RKO (cell line): Measurements from ENCODE around the gene NSL1.

Experiments used
- DNase-seq: peaks from one replicate; pipeline ENCODE4 v3.0.0-alpha.2; 2016; ENCODE audit warnings: low spot score

The NSL1 gene

DNA sequence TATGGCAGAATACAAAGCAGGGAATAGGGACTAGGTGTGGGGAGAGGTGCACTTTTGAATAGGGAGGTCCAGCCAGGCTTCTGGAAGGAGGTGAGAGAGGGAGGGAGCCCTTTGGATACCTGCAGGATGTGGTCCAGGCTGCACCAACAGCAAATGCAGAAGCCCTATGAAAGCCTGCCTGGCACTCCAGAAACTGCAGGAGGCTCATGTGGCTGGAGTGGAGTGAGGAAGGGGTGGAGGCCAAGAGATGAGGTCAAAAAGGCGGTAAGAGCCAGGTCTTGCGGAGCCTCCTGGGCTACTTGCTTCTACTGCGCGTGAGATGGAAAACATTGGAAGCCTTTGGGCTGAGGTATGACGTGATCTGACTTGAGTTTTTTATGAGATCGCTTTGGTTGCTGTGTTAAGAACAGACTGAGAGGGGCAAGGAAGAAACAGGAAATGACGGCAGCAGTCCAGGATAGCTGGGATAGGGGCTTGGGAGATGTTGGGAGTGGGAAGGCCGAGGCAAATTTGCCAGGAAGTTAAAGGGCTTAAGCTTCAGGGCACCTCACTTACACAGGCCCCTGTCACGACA is 87.5 kb downstream of the NSL1 start:
- no peak for DNase-seq

- DNase-seq, result no peak
Observed at GRCh38 chr1:212702672-212703071, 88.9 kb downstream of the NSL1 start.

DNA sequence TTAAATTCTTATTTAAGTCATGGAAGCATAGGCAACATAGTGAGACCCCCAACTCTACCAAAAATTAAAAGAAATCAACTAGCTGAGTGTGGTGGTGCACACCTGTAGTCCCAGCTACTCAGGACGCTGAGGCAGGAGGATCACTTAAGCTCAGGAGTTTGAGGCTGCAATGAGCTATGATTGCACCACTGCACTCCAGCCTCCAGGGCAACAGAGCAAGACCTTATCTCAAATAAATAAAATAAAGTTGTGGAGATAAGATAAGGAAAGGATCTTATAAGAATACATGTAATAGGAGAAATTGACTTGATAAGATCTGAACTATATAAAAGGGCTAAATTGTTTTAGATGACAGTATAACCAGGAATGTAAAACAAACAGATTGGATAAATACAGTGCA is 89.7 kb downstream of the NSL1 start:
- no peak for DNase-seq

GRCh38 chr1:212700892-212701819 is 90.4 kb downstream of the NSL1 start:
- DNase-seq, result peak; percentile 51

- no peak for DNase-seq
Observed at GRCh38 chr1:212700223-212700891, 91.2 kb downstream of the NSL1 start.

DNA sequence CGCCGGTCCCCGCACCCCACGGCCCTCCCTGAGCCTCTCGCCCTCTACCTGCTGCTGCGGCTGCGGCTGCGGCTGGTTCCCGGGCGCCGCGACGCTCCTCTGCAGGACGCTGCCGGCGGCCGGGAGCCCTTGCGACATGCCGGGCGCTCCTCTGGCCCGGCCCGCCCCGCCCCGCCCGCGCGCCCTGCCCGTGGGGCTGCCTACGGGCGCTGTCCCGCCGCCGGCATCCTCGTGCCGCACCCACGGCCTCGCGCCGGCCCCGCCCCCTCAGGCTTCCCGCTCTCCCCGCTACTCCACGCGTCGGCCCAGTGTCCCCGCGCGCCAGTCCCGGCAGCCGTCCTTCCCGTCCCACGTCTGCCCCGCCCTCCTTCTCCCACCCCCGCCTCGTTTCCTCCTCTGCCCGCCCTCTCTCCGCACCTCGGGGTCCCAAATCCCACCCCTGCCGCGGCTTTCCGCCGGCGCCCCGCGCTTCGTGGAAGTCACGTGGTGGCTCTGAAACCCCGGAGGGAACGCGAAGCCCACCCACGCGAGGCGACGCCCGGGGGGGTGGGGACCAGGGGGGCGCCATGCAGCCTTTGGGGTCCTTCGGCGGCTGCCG is 91.9 kb downstream of the NSL1 start, which contains the start of gene BATF3:
BATF3 (minus strand) TSS at position 216 of the 598 bp plus-strand sequence; CDS start at position 138, 78 bp downstream.
- peak; percentile 38 for DNase-seq

GRCh38 chr1:212699104-212699624 is 92.4 kb downstream of the NSL1 start:
- peak; percentile 68 for DNase-seq

- DNase-seq, result no peak
Observed at GRCh38 chr1:212698467-212699103, 93.0 kb downstream of the NSL1 start.

GRCh38 chr1:212696721-212697331 is 94.8 kb downstream of the NSL1 start:
- DNase-seq, result no peak

- DNase-seq, result peak; percentile 30
Observed at GRCh38 chr1:212692774-212693644, 98.6 kb downstream of the NSL1 start.

GRCh38 chr1:212691561-212692071 is 100.0 kb downstream of the NSL1 start:
- DNase-seq, result no peak

DNA sequence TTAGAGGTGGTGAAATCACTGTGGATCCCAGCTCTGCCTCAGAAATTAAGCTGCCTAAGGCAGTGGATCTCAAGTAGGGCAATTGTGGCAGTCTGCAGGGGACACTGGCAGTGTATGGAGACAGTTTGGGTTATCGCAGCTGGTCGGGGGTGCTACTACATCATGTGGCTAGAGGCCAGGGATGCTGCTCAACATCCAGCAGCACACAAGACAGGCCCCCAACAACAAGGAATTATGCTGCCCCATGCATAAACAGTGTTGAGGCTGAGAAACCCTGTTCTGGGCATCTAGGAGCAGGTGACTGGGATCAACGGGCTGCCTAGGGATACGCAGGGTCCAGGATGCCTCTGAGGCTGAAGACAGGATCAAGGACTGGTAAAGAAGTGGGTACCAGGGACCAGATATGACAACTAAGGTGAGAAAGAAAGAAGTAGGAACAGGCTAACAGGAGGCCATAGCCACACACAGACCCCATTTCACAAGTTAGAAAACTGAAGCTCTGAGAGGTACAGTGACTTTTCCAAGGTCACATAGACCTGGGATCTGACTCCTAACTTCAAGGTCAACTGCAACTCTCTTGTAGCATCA is 100.7 kb downstream of the NSL1 start:
- DNase-seq, result no peak

DNA sequence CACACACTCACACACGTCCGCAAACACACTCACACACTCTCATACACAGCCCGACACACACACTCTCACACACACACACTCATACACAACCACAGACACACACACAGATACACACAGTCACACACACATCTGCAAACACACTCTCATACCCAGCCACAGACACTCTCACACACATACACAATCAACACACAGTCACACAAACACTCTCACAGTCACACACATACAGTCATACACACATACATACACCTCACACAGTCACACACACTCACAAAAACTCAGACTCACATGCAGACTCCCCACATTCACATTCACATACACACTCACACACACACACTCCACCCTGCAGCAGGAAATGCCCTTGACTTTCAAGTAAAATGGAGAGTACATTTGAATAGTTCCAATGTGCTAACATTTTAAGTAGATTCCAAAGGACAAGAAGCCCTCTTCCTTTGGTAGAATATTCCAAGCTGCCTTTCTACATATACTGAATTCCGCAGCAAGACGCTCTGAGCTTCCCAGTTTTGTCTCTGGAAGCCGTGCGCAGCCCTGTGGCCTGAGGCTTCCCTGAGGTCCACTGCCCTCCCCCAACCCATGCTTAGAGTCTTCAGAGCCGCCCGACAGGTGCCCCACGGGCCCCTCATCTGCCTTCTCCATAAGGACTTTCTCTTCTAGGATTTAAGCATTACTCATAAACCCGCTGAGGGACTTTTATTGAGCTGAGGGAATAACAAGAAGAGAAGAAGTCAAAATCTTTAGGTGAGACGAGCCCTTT is 101.6 kb downstream of the NSL1 start:
- DNase-seq, result no peak

GRCh38 chr1:212689196-212689725 is 102.3 kb downstream of the NSL1 start:
- no peak for DNase-seq

DNA sequence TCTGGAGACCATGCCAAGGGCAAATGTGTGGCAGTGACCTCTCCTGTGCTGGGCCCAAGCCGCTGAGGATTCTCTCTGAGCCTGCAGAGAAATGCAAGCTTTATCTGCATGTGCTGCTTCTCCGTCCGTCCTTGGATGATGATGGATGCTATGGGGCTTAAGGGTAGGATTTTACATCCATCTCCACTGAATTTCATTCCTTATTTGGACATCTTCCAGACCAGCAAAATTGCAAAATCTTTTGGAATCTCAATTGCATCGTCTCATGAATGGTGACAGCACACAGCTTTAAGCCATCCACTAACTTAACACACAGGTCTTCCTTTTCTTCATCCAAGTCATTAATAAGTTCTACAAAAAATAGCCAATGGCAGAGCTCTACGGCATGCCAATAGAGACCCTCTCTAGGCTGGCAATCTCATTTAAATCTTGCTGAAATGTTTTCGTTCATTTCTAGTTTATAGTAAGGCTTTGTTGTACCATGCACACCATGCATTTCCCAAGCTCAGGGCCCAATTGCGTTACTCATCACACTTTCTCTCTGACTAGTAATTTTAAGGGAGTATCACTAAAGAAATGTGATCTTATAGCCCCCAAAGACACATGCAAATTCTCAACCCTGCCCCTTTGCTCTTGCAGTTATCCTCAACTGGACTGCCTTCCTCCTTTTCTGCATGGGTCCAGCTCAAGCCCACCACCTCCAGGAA is 103.1 kb downstream of the NSL1 start:
- DNase-seq, result no peak

- DNase-seq, result no peak
Observed at GRCh38 chr1:212687811-212688210, 103.8 kb downstream of the NSL1 start.

- DNase-seq, result no peak
Observed at GRCh38 chr1:212686591-212686990, 105.0 kb downstream of the NSL1 start.

- no peak for DNase-seq
Observed at GRCh38 chr1:212686069-212686468, 105.5 kb downstream of the NSL1 start.
